ENCODE data around the gene MDP1. TPM values are rescaled to one million over a fixed set of nuclear protein-coding genes. Genes with fewer than 3 reads are reported as not detected.

MDP1 gene
- total RNA-seq, 1 donor from 2014 or later = 17.4 TPM

DNA sequence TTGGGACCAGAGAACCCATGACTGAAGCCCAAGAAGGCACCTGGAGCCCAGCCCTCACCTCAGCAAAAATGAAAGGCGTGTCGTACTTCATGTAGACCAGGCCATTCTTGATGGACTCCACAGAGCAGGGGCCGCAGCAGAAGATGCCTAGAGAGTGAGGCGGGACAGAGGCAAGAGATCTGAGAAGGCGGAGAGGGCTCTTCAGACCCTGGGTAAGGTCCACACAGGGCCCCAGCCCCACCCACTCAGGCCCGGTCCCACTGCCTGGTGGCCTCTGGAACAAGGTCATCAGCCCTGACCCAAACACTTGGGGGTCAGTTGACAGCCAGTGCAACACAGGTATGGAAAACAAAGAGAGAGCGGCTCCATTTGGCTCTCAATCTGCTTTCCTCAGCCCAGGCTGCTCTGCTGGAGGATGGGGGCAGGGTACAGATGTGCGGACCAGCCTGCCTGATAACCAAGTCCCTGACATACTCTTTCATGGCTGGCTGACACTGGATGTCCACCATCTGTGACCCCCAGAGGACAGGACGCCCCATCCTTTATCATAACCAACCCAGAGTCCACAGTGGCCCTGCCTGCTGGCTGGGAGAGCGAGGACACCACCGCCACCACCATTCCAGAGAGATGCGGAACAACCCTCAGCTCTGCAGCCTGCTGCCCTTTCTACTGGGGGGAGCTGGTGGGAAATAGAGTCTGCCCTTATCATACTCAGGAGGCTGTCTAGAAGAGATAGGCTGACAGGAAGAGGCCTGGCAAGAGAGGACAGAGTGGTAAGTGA, 40.3 kb upstream of the MDP1 start:
- H3K36me3 Mint-ChIP-seq (ENCODE audit: low read depth, unreplicated experiment) = no peaks in the 10 kb centered on the region
- H3K4me3 Mint-ChIP-seq (ENCODE audit: unreplicated experiment) = no peak overlapping the region
- no peaks in the 10 kb centered on the region for H3K9me3 Mint-ChIP-seq (ENCODE audit: unreplicated experiment)
- peaks cover 13% of the 10 kb centered on the region for H3K27me3 Mint-ChIP-seq (ENCODE audit: unreplicated experiment)
- no peak overlapping the region for H3K27ac Mint-ChIP-seq (ENCODE audit: unreplicated experiment)
- TF ChIP-seq, protein P1, sequence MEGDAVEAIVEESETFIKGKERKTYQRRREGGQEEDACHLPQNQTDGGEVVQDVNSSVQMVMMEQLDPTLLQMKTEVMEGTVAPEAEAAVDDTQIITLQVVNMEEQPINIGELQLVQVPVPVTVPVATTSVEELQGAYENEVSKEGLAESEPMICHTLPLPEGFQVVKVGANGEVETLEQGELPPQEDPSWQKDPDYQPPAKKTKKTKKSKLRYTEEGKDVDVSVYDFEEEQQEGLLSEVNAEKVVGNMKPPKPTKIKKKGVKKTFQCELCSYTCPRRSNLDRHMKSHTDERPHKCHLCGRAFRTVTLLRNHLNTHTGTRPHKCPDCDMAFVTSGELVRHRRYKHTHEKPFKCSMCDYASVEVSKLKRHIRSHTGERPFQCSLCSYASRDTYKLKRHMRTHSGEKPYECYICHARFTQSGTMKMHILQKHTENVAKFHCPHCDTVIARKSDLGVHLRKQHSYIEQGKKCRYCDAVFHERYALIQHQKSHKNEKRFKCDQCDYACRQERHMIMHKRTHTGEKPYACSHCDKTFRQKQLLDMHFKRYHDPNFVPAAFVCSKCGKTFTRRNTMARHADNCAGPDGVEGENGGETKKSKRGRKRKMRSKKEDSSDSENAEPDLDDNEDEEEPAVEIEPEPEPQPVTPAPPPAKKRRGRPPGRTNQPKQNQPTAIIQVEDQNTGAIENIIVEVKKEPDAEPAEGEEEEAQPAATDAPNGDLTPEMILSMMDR (IDR thresholded peaks at IDR 0.05; ENCODE audit: unreplicated experiment) = no peak
- H3K4me1 Mint-ChIP-seq (ENCODE audit: unreplicated experiment) = peaks cover 9% of the 10 kb centered on the region
- no peak for DNase-seq (ENCODE audit: low spot score)

DNA sequence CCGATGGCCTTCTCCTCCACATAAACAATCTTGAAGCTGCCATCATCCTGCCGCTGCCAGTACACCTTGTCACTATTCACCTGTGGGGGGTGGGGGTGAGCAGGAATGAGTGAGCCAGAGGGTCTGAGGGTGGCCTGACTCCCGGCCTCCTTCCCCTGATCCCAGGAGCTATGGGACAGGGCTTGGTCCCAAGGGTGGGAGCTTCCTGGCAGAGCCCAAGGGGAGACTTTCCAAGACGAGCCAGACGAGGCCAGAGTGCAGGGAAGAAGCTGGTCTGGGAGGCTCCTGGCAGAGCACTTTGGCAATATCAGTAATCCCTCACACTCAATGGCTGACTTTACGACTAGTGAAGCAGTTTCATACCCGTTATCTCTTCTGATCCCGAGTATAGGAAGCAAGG, 39.6 kb upstream of the MDP1 start:
- H3K9me3 Mint-ChIP-seq (ENCODE audit: unreplicated experiment) = no peaks in the 10 kb centered on the region
- no peak overlapping the region for H3K27ac Mint-ChIP-seq (ENCODE audit: unreplicated experiment)
- H3K4me3 Mint-ChIP-seq (ENCODE audit: unreplicated experiment) = no peak overlapping the region
- TF ChIP-seq, protein P1 (IDR thresholded peaks at IDR 0.05; ENCODE audit: unreplicated experiment) = no peak
- no peaks in the 10 kb centered on the region for H3K36me3 Mint-ChIP-seq (ENCODE audit: low read depth, unreplicated experiment)
- no peak for DNase-seq (ENCODE audit: low spot score)
- H3K4me1 Mint-ChIP-seq (ENCODE audit: unreplicated experiment) = peaks cover 9% of the 10 kb centered on the region
- peaks cover 11% of the 10 kb centered on the region for H3K27me3 Mint-ChIP-seq (ENCODE audit: unreplicated experiment)

DNA sequence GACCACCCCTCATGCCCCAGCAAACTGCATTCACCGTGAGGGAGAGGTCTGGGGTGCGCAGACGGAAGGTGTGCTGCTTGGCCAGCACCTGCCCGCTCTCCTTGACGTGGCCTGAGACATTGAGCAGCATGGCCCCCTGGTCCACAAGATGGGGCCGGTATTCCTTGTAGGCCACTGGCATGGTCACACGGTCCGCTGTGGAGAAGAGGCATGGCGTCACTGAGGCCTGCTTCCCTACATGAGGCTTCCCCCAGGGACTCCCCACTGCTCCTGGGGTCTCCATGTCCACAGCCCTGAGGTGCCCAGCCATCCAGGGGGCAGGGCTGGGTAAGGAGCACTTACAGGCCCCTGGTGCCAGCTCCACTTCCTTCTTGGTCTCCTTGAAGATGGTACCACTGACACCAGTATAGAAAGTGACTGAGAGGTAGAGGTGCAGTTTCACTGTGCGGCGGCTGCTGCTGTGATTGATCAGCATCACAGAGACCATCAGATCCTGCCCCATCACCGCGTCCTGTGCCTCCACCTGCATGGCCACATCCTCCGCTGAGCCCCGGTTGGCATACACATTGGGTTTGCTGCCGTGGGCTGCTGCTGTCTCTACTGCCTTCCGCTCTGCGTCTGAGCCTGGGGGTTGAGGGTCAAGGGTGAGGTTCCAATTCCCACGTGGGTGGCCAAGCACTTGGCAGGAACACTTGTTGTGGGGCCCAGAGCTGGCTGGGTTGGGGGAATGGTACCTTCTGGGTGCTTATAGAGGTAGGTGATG, 38.9 kb upstream of the MDP1 start:
- Mint-ChIP-seq H3K9me3 (ENCODE audit: unreplicated experiment) (no peaks in the 10 kb centered on the region), H3K4me3 (ENCODE audit: unreplicated experiment) (no peak overlapping the region), H3K27ac (ENCODE audit: unreplicated experiment) (no peak overlapping the region), H3K27me3 (ENCODE audit: unreplicated experiment) (peaks cover 13% of the 10 kb centered on the region), H3K36me3 (ENCODE audit: low read depth, unreplicated experiment) (no peaks in the 10 kb centered on the region), H3K4me1 (ENCODE audit: unreplicated experiment) (peaks cover 9% of the 10 kb centered on the region)
- TF ChIP-seq, protein P1 (IDR thresholded peaks at IDR 0.05; ENCODE audit: unreplicated experiment) = no peak
- DNase-seq (ENCODE audit: low spot score) = no peak

DNA sequence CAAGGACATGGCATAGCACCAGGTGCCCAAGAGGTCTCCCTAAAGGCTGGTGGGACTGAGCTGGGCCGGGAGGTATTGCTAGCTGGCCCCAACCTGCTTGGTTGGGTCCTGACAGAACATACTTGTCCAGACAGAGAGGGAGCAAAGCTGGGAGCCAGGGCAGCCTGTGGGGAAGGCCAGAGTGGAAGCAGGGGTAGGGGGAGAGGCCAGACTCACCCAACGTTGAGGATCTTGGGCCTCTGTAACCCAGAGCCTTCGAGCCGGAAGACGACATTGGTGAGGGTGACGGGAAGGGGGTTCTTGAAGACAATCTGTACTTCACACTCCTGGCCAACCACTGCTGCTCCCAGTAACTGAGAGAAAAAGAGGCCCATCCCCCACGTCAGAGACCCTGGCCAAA, 38.1 kb upstream of the MDP1 start:
- Mint-ChIP-seq H3K36me3 (ENCODE audit: low read depth, unreplicated experiment) (no peaks in the 10 kb centered on the region), H3K27ac (ENCODE audit: unreplicated experiment) (no peak overlapping the region), H3K4me3 (ENCODE audit: unreplicated experiment) (no peak overlapping the region), H3K9me3 (ENCODE audit: unreplicated experiment) (no peaks in the 10 kb centered on the region), H3K4me1 (ENCODE audit: unreplicated experiment) (peaks cover 9% of the 10 kb centered on the region), H3K27me3 (ENCODE audit: unreplicated experiment) (peaks cover 12% of the 10 kb centered on the region)
- TF ChIP-seq, protein P1 (IDR thresholded peaks at IDR 0.05; ENCODE audit: unreplicated experiment) = no peak
- DNase-seq (ENCODE audit: low spot score) = no peak

All from endothelial cell (in vitro differentiated cells).